GM20431 (cell line): ENCODE measurements around the gene ZEB2.
"Not testable (repeated sequence)": the region's sequence is repeated elsewhere in the genome, so short reads cannot be mapped to it uniquely, and the experiment has no call there.

Source experiments
- in situ Hi-C: fragments of 300-500 bp; cut with MseI, MboI; formaldehyde crosslinking; loops from one replicate; pipeline ENCODE4 v1.15.0; 2020; ENCODE audit warnings: low sequenced_read_pairs; ENCODE audit not compliant: unreplicated experiment

ZEB2 gene

DNA sequence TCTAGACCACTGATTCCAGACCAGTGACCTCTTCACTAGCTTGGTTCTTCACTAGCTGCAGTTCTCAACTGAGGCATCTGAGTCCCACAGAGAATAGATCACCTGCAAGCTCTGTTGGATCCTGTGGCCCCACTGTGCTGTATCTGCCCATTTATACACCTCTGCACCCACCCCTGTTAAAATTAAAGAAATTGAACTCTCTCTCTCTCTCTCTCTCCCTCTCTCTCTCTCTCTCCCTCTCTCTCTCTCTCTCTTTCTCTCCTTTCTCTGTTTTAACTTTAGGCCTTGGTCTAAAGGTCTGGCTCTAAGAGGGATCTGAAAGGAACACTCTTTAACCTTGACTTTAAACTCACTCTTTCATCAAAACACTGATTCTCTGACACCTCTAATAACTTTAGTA lies 150.5 kb downstream of the ZEB2 start:
- in situ Hi-C loops, result no loop called here

DNA sequence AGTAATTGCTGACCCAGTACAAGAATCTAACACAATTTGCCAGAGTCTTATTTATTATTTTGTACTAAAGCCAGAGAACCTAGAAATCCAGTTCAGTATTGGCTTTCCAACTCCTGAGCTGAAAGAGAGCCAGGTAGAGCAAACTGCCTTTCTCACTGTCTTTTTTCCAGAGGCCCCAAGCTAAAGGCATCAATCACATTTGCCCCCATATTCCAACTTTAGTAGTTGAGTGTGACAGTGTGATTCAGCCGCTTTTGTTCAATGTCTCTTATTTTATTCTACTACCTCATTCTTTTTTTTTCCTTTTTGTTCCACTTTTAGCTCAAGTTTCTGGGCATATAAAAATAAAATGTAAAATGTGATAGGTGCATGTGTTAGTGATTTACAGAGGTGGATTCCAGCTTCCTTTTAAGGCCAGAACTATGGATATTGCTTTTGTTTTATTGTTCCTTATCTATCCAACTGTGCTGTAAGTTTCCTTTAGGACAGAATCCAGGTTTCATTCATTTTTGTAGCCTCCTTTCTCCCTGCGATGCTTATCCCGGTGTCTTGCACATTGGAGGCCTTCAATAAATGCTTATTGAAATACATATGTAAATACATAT lies 153.0 kb downstream of the ZEB2 start:
- in situ Hi-C loops, result no loop called here

DNA sequence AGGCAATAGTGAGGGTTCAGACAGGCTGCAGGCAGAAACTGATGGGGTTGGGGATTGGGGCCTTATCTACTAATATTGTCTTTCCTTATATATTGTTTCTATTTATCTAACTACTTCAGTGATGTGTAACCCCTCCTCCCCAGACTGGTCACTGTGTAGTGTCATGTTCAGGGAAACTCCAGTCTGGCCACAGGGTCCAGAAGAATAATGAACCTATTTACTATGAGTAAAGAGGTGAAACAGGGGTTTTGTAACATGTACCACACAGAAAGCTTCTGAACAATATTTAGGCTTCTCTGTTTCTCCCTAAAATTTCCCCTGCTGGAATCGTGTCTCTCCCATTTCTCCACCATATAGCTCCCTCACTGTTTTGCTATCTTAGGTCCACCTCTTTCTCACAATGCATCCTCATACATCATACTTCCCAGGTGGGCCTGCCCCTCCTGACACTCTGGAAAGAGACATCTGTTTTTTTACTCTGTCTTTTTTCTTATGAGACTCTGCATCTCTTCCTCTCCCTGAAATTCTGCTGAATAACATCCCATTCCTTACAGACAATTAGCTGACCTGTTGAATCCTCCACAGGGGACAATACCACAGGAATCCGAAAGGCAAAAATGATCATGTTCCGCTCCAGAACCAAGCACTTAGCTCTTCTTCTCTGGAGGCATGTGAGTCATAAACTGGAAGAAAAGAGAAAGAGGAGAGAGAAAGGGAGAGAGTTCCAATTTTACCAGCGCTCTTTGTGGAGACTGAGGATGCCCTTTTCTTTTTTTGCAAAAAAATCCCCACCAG lies 154.8 kb downstream of the ZEB2 start:
- in situ Hi-C loops, result no loop called here

DNA sequence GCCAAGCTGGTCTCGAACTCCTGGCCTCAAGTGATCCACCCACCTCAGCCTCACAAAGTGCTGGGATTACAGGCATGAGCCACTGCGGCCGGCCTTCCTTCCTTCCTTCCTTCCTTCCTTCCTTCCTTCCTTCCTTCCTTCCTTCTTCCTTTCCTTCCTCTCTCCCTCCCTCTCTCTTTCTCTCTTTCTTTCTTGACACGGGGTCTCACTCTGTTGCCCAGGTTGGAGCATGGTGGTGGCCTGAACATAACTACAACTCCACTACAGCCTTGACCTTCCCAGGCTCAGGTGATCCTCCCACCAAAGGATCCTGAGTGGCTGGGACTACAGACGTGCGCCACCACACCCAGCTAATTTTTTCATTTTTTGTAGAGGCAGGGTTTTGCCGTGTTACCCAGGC lies 155.7 kb downstream of the ZEB2 start:
- in situ Hi-C loops, result not testable (repeated sequence)

DNA sequence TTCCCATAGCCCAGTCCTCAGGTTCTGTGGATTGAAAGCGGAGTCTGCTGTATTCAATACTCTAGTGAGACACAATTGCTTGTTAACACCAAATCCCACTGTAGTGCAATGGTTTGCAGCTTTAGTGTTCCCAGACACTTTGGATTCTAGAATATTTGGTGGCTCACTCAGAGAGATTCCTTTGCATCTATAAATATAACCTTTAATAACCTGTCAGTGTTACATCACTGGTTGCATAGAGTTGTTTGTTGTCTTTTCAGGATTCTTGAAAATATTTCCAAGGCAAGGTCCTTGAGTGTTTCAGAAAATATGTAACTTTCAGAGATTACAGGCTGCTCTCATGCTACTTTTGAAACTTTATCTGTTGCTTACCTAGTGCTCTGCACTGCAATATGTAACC lies 157.5 kb downstream of the ZEB2 start:
- in situ Hi-C loops, result no loop called here

DNA sequence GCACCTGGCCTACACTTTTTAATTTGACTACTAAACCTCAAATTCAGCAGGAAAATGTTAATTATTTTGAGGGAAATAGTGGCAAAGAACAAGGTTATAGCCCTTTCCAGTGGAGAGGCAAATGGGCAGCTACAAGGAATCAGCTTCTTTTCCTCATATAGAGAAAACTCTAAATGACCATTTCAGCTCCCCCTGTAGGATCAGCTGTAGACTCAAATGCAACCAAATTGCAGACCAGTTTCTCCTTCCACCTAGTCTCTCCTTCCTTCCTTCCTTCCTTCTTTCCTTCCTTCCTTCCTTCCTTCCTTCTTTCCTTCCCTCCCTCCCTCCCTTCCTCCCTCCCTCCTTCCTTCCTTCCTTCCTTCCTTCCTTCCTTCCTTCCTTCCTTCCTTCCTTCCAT lies 158.2 kb downstream of the ZEB2 start:
- in situ Hi-C loops, result no loop called here

DNA sequence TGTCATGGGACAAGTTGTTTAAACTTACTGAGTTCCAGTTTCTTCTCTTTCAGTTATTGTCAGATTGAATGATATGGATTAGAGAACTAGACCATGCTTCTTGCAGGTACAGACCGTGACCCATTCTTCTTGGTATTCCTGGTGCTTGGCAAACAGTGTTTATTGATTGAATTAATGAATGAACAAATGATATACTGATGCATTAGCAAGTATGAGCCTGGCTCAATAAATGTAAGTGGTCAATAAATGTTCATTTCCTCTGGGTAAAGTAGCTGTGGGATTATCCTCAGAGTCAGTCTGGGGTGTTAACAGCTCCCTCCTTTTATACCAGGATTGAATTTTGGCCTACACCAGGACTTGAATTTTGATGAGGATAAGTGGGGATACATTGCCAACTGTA lies 160.2 kb downstream of the ZEB2 start:
- in situ Hi-C loops, result no loop called here

DNA sequence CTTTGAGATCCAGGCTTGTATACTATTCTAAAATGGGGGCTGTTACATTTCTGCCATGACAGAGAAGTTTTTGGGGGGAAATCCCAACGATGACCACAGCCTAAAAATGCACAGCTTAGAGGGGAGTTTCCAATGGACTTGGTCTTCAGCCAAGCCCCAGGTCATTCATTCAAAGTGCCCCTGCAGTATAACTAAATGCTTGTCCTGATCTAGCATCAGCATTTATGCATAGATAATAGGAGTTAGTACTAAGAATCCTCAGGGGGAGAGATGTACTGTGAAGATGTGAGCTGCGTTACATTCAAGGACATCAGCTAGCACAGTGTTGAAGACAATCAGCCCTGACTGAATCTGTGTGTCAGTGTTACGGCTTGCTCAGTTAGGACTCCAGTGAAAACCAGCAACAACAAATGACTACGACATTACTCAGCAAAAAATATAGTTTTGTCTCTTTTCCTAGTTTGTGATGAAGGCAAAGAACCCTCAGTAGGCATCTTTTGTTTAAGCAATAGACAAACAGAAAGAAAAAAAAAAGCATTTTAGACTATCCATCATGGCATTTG lies 160.9 kb downstream of the ZEB2 start:
- in situ Hi-C loops, result no loop called here

DNA sequence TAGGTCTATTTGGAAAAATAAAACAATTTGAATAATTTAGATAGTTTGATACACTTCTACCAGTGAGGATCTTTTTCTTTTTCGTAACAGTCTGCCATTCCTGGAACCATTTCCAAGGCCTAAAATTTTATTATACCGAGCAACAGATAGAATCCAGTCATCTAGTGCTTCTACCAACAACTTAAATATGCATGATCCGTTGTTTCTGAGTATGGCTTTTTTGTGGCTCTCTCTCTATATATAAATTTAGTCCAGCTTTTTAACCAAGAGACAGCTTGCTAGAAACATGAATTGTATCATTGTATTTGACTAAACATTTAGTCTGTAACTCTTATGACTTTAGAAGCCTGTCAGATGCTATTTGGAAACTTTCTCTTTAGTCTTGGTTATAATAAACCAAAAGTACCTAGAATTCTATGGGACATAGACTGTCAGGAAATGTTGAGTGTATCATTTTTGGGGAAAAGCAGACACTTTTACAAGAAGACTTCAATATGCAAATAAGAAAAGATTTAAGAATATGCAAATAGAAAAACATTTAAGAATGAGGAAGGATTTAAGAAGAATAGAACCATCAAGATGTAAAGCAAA lies 161.4 kb downstream of the ZEB2 start:
- in situ Hi-C loops, result no loop called here

DNA sequence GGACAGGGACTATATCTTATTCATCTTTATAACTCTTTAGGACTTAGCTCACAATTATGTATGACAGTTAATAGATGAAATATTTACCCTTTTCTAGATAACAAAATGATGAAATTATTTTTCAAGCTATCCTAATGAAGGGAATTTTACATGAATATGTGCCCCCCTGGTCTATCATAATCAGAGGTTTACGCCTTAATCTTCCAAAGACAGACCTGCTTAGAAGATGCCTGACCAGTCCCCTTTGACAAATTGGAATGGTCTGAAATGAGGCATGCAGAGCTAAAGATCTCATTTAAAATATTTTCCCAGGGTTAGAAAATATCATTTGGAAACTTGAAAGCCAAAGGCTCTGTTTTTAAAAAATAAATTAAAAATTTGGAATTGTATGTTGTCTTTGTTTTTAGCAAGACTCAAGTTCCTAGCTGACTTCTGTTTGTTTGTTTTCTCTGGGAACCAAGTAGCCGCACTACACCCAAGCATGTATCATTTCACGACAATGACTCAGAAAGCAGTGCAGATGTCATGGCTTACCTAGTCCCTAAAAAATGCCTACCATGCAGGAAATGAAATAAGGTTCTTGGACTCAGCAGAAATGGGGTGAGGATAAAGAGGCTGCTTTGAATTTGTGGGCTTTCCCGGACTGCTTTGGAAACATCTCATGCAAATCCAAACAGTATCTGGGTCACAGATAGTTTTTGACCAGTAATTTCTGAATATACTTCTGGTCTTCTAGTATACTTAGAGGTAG lies 162.1 kb downstream of the ZEB2 start:
- in situ Hi-C loops, result no loop called here

DNA sequence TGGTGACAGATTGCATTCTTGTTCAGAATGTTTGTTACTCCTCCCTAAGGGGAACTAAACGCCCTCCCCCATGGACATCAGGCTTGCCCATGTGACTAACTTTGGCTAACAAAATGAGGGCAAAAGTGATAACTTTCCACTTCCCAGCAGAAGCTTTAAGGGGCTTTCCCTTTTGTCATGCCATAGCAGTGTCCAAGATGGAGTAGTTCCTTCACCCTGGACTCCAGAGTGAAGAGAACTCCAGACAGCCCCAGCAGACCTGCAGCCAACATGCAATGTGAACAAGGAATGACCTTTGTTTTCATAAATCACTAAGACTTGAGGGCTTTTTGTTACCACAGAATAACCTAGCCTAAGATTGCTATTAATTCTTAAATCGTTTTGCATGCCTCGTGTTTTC lies 163.5 kb downstream of the ZEB2 start:
- in situ Hi-C loops, result no loop called here

DNA sequence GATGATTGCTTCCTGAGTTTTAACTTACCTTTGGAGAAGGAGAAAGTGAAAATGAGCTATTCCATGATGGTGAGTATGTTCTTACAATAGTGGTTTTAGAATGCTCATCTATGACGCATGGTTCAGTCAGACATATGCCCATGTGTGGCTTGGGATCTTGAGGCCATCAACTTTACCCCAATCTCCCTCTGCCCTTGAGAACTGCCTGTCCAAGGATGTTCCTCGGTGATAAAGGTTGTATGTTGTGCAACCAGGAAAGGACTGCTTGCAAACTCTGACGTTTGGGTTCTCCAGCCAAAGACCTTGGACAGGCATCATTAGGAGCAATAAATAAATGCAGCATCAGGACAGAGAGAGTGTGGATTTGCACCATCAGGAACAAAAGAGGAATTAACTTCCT lies 165.0 kb downstream of the ZEB2 start:
- in situ Hi-C loops, result no loop called here

DNA sequence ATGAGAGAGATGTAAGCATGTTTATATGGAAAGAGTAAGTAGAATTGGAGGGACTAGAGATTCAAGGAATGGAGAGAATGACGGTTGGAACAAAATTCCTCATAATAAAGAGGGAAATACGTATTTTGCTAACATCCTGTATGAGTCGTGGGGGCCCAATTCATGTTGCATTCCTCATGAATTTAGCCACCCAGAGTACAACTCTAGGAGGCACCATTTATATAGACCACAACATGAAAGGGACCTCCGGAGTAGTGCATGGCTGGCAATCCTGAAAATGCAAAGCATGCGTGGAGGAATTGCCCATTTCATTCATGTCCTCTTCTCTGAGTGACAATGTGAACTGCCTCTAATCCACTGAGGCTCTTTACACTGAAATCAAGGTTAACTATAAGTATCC lies 168.2 kb downstream of the ZEB2 start:
- in situ Hi-C loops, result no loop called here

DNA sequence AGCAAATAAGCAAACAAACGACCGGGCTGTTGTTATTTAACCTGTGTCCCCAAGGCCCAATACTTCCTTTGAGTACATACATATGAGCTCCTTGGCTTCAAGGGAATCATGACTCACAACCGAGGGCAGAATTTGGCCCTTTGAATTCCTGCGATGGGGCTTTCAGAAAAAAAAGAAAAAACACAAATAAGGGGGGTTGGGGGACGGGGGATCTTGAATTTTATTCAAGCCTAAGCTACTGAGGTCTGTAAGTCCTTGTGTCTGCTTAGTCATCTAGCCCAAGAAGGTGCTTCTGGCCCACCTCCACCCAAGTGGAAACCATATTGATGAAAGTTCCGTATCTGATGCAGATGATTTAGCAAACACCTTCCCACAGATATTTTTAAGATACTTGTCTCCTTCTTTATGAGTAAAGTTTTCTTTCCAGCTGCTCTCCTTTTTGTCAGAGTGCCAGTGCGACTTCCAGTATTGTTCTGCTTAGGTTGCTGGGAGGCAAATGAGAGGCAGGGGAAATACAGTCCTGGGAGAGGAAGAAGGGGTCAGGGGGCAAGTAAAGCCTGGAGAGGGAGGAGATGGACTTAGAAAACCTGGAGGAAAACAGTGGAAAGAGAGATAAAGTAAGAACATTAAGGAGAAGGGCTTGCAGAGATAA lies 169.6 kb downstream of the ZEB2 start:
- in situ Hi-C loops, result no loop called here

DNA sequence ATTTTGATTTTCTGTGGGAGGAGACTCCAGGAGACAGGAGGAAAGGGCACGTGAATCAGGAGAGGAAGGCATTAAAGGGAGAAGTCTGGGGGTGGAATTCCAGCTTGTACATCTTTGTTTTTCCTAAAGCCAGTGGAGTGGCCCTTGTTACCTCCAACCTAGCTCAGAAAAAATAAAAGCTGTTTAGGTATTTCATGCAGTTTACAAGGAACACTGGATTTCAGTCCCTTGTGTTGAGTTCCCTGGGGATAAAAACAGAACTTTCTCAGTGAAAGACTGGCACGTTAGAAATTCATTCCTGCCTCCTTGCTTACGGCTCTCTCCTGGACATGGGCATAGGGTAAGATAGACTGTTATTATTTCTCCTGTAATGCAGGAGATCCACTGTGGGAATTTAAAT lies 170.2 kb downstream of the ZEB2 start:
- in situ Hi-C loops, result no loop called here

DNA sequence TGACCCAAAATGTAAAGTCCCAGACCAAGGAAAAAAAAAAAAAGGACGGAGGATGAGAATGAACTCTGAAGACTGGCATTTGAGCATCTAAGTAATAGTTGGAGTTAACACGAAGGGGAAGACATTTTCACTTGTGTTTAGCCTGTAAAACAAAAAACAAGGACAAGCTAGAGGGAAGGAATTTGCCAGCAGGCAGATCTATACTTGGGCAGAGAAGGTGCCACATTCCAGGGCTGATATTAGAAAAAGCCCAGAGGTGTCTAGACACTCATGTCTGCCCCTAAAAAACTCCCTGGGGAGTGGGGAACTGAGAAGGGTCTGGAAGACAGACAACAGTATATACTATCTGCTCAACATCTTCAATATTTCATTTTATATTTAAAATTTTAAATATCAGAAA lies 171.1 kb downstream of the ZEB2 start:
- in situ Hi-C loops, result no loop called here

DNA sequence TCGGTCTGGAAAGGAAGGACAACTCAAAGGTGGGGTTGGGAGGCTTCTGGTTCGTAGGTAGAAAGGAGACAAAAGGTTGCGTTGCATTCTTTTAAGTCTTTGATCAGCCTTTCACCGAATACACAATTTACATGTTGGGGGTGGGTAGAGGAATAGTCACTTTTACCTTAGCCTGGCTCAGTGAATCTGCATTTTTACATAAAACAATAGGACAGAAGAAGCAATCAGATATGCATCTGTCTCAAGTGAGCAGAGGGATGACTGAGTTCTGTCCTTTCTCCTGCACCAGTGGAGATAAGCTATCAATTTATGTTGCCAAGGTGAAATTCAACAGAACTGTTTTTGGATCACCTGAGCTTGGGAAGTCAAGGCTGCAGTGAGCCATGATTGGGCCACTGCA lies 173.7 kb downstream of the ZEB2 start:
- in situ Hi-C loops, result no loop called here

DNA sequence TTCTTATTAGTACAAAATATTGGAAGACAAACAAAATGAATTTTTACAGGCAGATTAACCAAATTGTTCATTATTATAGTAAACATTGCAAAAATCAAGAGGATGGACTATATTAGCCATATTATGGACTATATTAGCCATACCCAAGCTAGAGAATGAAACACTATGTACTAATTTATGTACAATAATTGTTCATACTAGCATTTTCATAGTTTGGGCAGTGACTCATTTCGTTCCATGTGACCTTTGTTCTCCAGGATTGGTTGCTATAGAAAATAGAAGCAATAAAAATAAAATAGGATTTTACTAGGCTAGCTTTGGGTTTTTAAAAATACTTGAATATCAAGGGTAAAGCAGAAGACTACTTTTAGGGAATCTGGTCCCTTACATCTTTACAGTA lies 176.8 kb downstream of the ZEB2 start:
- in situ Hi-C loops, result no loop called here

DNA sequence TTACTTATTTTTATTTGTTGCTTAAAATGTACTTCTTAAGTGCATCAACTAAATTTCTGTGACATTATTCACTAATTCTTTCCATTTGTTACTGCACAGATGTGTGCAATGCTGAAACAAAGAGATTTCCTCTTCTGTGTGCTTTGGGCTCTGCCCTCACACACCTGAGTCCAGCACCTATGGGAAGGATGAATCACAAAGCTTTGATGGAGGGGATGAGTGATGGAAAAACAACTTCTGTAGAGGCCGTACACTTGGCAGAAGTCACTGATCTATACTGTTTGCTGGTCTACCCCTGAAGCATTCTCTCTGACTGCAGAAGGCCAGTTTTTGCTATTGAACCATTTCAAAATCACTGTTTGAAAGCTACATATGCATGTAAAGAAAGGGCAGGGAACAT lies 178.4 kb downstream of the ZEB2 start:
- in situ Hi-C loops, result no loop called here

DNA sequence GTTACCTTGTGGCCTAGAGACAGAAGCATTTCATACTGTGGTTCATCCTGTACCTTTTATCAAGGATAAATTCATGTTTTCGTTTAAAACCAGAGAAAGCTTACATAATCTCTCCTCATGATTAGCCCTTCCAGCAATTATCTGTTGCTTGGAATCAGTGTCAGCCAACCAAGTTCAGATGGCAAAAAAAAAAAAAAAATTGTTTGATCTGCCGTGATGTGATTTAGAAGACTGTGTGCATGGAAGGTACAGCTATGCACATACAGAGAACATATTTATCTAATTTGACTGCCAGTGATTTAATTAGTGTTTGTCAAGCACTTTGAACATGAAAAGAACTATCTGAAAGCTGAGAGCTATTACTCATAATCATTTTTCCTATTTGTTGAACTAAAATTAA lies 180.9 kb downstream of the ZEB2 start:
- in situ Hi-C loops, result no loop called here
